Mucosa of descending colon (tissue), 3 donors: ENCODE data around the gene TUT1. TPM values are rescaled to one million over a fixed set of nuclear protein-coding genes. Genes with fewer than 3 reads are reported as not detected.

Experiments
- ATAC-seq: fragments of 200-7000 bp; cut with Tn5 transposase; one replicate; pipeline ENCODE4 v1.9.1; 2020; ENCODE audit warnings: mild to moderate bottlenecking, moderate library complexity
- DNase-seq, 3 donors: peaks; one replicate each; pipeline ENCODE4 v3.0.0-alpha.2; 2020
- H3K36me3 ChIP-seq: fragments of 200-600 bp; one replicate; pipeline ENCODE4 v1.8.0; 2021; ENCODE audit warnings: low read depth, mild to moderate bottlenecking
- H3K4me1 ChIP-seq: fragments of 200-600 bp; one replicate; pipeline ENCODE4 v1.8.0; 2021; ENCODE audit warnings: low read depth, mild to moderate bottlenecking
- H3K4me3 ChIP-seq: fragments of 200-600 bp; one replicate; pipeline ENCODE4 v1.8.0; 2021; ENCODE audit warnings: mild to moderate bottlenecking
- H3K9me3 ChIP-seq: fragments of 200-600 bp; one replicate; pipeline ENCODE4 v1.8.0; 2021; ENCODE audit warnings: mild to moderate bottlenecking
- intact Hi-C, 2 donors: fragments of 100-400 bp; cut with DNase I in 1 of 2; cut with micrococcal nuclease in 1 of 2; formaldehyde crosslinking; loops; one replicate each; pipeline versions ENCODE4 v1.11.0 to v1.11.1; 2022; cut with DNase I, micrococcal nuclease
- total RNA-seq, 3 donors: library from RNA; stranded (reverse); fragmentation: NEBNext Ultra II Directional in 2 of 3; extraction: Animal tissue kit (Norgen Biotek cat#: 25700) in 2 of 3; gene quantifications; one replicate each; pipeline versions ENCODE4 v1.2.1 to v1.2.4, GENCODE V29; 2021 to 2023
- TF ChIP-seq, protein P1 (sequence below): fragments of 200-600 bp; IDR thresholded peaks from one replicate; pipeline ENCODE4 v1.8.0; 2022; ENCODE audit warnings: antibody characterized with exemption, mild to moderate bottlenecking
- donor health status: DM: no; HTN: no; CAD: no; lungs with moderate emphysema.
- donor health status: DM: no; HTN: no; CAD: no.
- donor health status: DM: no; HTN: yes; CAD: no.

Gene TUT1
- total RNA-seq, 3 donors from 2014 or later = 11.9 to 19.8 (median 13.3) TPM

DNA sequence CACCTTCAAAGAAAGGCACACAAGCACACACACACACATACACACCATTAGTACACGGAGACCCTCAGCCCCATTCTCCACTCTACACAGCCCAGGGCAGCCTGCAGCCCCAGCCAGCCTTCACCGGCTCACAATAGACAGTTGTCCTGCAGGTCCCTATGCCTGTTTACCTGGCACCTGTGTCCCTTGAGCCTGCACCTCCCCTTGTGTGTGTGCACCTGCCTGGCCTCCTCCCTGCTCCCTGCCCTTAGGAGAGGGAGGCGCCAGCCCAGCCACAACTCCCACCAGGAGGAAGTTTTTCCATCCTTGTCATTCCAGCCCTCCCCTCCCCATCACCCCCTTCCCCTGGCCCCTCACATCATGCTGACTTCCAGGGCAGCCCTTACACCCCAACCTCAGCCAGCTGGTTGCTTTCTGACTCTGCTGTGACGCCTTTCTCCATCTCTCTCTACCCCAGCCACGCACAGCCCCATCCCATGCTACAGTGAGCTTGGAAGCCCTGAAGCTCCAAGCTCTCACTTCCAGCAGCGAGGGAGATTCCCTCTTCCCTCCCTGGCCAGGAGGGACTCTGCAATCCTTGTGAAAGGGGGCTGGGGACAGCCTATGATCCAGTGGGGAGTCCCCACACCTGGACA is 49.1 kb downstream of the TUT1 start:
- intact Hi-C loops = loop anchor here (5.0 to 10.0 kb wide), 4 partner anchors 35 to 147 kb away; no protein-coding TSS in a partner anchor
- peak; percentile 69 to 85 (median 81) for DNase-seq
- ATAC-seq = peak; percentile 34
- TF ChIP-seq, protein P1, sequence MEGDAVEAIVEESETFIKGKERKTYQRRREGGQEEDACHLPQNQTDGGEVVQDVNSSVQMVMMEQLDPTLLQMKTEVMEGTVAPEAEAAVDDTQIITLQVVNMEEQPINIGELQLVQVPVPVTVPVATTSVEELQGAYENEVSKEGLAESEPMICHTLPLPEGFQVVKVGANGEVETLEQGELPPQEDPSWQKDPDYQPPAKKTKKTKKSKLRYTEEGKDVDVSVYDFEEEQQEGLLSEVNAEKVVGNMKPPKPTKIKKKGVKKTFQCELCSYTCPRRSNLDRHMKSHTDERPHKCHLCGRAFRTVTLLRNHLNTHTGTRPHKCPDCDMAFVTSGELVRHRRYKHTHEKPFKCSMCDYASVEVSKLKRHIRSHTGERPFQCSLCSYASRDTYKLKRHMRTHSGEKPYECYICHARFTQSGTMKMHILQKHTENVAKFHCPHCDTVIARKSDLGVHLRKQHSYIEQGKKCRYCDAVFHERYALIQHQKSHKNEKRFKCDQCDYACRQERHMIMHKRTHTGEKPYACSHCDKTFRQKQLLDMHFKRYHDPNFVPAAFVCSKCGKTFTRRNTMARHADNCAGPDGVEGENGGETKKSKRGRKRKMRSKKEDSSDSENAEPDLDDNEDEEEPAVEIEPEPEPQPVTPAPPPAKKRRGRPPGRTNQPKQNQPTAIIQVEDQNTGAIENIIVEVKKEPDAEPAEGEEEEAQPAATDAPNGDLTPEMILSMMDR = no peak
- no peaks in the 10 kb centered on the region for H3K36me3 ChIP-seq
- no peaks in the 10 kb centered on the region for H3K9me3 ChIP-seq
- no peak overlapping the region for H3K4me3 ChIP-seq
- H3K4me1 ChIP-seq = peaks cover 69% of the 10 kb centered on the region

DNA sequence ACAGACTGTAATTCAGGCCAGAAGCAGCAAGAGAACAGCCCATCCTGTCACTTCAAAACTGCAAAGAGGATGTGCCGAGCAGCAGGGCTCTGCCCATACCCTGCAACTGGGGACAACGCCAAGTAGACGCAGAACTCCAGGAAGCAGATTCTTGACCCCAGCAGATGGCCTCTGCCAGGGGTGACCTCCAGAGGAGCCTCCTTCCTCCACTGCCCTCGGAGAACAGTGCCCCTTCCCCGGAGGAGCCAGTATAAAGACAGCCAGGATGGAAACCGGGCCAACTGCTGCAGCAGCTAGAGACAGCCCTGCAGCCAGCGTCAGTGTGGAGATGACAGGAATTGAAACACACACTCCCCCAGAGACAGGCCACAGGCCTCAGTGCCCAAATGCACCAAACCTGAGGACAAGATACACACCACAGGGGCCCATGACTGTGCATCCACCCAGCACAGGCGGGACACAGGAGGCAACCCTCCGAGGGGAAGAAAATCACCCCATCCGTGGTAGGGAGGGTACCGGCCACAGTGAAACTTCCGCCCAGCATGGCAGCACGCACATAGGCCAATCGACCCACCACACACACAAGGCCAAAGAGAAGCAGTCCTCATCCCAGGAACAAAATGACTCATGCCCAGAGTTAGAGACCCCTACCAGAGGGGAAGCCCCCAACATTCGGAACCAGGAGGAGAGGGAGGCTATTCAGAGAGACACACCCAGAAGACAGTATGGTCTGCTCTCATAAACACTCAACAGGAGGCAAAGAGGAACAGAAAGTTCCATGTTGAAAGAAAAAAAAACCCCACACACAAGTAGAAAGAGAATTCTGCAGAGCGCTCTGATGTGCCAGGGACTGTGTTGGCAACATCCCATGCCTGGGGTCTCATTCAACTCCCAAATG is 50.3 kb downstream of the TUT1 start:
- intact Hi-C loops = loop anchor here (5.0 to 10.0 kb wide), 4 partner anchors 34 to 146 kb away; no protein-coding TSS in a partner anchor
- H3K4me1 ChIP-seq = peaks cover 74% of the 10 kb centered on the region
- no peaks in the 10 kb centered on the region for H3K9me3 ChIP-seq
- peak; percentile 53 to 72 (median 58) for DNase-seq
- H3K4me3 ChIP-seq = no peak overlapping the region
- no peak for ATAC-seq
- TF ChIP-seq, protein P1 = no peak
- no peaks in the 10 kb centered on the region for H3K36me3 ChIP-seq

DNA sequence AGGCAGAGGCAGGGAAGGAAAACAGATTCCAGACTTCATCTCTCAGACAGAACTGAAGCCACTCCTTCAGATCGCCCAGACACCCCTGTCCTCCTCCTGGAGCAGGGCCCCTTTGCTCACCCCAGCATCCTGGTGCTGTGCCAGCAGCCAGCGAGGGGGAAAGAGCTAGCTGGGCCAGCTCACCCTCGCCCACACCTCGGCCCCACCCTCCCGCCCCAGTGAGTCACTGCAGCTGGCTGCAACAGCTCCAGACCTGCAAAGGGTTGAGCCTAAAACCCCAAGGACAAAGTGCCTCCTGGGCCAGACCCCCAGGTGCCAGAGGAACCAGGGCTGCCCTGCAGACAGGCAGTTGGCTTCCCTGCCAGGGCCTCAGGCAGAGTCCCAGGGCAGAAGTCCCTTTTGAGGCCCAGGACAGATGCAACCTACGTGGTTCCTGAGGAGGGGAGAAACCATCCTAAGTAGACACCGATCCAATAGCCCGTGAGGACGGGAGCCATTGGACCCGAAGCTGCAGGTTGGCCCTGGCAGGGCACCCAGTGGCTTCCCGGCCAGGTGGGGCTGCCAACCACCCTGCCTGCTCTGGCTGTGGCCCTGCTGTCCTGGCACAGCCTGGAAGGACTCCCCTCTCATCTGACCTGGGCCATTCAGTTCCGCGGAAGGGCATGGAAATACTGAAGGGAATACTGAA is 51.9 kb downstream of the TUT1 start:
- intact Hi-C loops = no loop called here
- Histone ChIP-seq H3K36me3 (no peaks in the 10 kb centered on the region), H3K4me3 (no peak overlapping the region), H3K9me3 (no peaks in the 10 kb centered on the region), H3K4me1 (peaks cover 72% of the 10 kb centered on the region)
- ATAC-seq (peak; percentile 55), DNase-seq (peak; percentile 55 to 88 (median 83))
- TF ChIP-seq, protein P1 = no peak

GRCh38 chr11:62538470-62539237 is 52.7 kb downstream of the TUT1 start:
- Histone ChIP-seq H3K4me1 (peaks cover 65% of the 10 kb centered on the region), H3K4me3 (no peak overlapping the region), H3K9me3 (no peaks in the 10 kb centered on the region), H3K36me3 (no peaks in the 10 kb centered on the region)
- DNase-seq = peak in 1 of 3 donors; percentile 29
- peak; percentile 3 for ATAC-seq
- intact Hi-C loops = no loop called here
- TF ChIP-seq, protein P1 = no peak
